ENCODE results near the gene CCNB2.

DNA sequence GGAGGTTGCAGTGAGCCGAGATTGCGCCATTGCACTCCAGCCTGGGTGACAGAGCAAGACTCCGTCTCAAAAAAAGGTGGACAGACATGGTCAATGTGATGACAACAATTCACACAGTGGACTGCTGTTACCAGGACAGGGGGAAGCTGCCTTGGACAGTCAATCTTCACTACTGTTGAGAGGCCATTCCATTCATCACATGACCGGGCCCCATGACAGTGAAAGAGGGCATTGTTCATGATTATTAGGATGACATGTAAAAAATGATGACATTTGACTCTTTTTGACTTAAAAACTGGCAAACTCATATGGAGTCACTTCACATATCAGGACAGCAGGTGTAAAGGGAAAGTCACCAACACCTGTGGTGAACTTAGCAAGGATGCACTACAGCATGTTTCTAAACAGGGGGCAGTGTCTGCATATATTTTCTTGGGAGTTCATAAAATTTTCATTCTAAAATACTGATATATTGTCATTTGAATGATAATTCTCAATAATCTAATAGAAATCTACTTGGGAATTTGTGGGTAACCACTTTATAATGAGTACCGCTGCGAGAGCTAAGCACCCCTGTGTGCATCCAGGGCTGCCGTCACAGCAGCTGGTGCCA is 67.4 kb downstream of the CCNB2 start:
- no peak for TF ChIP-seq CTCF (conservative IDR thresholded peaks at IDR 0.05; ENCODE audit: low read depth, low read length)
- TF ChIP-seq EZH2 (IDR thresholded peaks at IDR 0.05; ENCODE audit: borderline replicate concordance, low read depth, low read length, poor library complexity, severe bottlenecking), result no peak
